ENCODE data around the gene PIP5KL1. TPM values are rescaled to one million over a fixed set of nuclear protein-coding genes. Genes with fewer than 3 reads are reported as not detected.

PIP5KL1 gene
- total RNA-seq, 4 donors from 2014 or later, result 0.82 to 3.0 (median 1.3) TPM

GRCh38 chr9:127890053-127890452, 40.5 kb downstream of the PIP5KL1 start:
- DNase-seq (ENCODE audit: low spot score), result no peak
- TF ChIP-seq, protein P1, sequence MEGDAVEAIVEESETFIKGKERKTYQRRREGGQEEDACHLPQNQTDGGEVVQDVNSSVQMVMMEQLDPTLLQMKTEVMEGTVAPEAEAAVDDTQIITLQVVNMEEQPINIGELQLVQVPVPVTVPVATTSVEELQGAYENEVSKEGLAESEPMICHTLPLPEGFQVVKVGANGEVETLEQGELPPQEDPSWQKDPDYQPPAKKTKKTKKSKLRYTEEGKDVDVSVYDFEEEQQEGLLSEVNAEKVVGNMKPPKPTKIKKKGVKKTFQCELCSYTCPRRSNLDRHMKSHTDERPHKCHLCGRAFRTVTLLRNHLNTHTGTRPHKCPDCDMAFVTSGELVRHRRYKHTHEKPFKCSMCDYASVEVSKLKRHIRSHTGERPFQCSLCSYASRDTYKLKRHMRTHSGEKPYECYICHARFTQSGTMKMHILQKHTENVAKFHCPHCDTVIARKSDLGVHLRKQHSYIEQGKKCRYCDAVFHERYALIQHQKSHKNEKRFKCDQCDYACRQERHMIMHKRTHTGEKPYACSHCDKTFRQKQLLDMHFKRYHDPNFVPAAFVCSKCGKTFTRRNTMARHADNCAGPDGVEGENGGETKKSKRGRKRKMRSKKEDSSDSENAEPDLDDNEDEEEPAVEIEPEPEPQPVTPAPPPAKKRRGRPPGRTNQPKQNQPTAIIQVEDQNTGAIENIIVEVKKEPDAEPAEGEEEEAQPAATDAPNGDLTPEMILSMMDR (IDR thresholded peaks at IDR 0.05), result no peak
- no peak for ATAC-seq (ENCODE audit: low FRiP score)

DNA sequence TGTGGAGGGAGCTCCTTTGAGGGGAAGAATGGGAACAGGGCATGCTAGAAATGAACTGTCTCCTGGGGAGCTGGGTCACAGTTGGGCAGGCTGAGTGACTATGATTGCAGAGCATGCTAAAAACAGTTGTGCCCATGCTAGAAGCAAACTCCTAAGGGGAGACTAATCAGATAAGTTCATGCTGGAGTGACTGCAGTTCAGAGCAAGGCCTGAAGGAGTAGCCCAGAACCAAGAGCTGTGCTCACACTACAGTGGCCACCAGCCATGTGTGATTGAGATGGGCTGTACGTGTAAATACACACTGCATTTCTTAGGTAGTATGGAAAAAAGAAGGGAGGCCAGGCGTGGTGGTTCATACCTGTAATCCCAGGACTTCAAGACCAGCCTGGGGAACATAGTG, 42.8 kb downstream of the PIP5KL1 start:
- DNase-seq (ENCODE audit: low spot score), result no peak
- TF ChIP-seq, protein P1 (IDR thresholded peaks at IDR 0.05), result no peak
- ATAC-seq (ENCODE audit: low FRiP score), result no peak

DNA sequence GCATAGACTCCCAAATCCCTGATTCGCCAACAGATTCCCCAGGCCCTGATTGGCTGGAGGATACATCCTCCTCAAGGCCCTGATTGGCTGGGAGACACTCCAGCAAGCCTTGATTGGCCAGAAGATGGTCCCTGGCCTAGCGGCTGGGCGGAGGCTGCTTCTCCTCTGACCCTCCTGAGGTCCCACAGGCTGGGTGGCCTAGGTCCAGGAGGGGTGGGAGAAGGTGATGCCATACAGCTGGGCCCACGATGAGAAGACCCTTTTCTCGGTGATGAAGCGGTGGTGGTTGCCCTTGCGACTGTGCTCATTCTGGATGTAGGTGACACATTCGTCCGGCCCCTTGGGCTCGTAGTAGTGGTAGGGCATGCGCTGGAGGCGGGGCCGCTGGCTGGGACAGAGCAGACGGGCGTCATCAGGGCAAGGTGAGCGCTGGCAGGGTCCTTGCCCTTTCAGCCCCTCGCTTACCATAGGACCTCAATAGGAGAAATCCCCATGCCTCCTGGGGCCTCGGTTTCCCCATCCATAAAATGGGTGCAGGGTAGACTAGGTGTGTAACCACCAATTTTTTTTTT, 44.1 kb downstream of the PIP5KL1 start:
- ATAC-seq (ENCODE audit: low FRiP score), result no peak
- TF ChIP-seq, protein P1 (IDR thresholded peaks at IDR 0.05), result no peak
- no peak for DNase-seq (ENCODE audit: low spot score)

GRCh38 chr9:127885508-127886281, 44.9 kb downstream of the PIP5KL1 start:
- ATAC-seq (ENCODE audit: low FRiP score), result no peak
- DNase-seq (ENCODE audit: low spot score), result no peak
- TF ChIP-seq, protein P1 (IDR thresholded peaks at IDR 0.05), result no peak

DNA sequence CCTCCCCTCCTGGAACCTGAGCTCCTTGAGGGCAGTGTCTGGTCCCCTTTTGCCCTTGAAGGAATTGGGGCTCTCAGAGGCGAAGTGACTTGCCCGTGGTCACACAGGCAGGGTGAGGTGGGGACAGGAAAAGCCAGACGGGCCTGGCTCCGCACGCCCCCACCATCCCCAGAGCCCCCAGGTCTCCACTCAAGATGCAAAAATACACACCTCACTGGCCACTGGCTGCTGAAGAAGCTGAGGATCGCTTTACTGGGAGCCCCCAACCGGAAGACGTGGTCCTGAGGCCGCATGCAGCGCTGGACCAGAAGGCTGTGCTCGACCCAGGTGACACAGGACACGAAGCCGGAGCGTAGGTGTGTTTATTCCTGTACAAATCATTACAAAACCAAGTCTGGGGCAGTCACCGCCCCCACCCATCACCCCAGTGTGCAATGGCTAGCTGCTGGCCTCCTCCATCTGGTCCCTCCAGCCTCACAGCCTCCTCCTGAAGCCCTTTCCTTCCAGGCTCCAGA, 45.5 kb downstream of the PIP5KL1 start:
- no peak for ATAC-seq (ENCODE audit: low FRiP score)
- TF ChIP-seq, protein P1 (IDR thresholded peaks at IDR 0.05), result no peak

GRCh38 chr9:127884427-127884911, 46.1 kb downstream of the PIP5KL1 start:
- ATAC-seq (ENCODE audit: low FRiP score) (no peak), DNase-seq (ENCODE audit: low spot score) (no peak)
- TF ChIP-seq, protein P1 (IDR thresholded peaks at IDR 0.05), result no peak

More for the DNA sequence above, 45.5 kb downstream of the PIP5KL1 start:
- DNase-seq (ENCODE audit: low spot score), result no peak
